GM18517 (cell line): ENCODE measurements around the gene JARID2.
"Not testable (repeated sequence)": the region's sequence is repeated elsewhere in the genome, so short reads cannot be mapped to it uniquely, and the experiment has no call there.

Experiments
- ATAC-seq: cut with Tn5 transposase; IDR thresholded peaks from one replicate; pipeline ENCODE4 v1.9.1; 2021; ENCODE audit warnings: mild to moderate bottlenecking, moderate library complexity; ENCODE audit not compliant: unreplicated experiment

Gene JARID2

DNA sequence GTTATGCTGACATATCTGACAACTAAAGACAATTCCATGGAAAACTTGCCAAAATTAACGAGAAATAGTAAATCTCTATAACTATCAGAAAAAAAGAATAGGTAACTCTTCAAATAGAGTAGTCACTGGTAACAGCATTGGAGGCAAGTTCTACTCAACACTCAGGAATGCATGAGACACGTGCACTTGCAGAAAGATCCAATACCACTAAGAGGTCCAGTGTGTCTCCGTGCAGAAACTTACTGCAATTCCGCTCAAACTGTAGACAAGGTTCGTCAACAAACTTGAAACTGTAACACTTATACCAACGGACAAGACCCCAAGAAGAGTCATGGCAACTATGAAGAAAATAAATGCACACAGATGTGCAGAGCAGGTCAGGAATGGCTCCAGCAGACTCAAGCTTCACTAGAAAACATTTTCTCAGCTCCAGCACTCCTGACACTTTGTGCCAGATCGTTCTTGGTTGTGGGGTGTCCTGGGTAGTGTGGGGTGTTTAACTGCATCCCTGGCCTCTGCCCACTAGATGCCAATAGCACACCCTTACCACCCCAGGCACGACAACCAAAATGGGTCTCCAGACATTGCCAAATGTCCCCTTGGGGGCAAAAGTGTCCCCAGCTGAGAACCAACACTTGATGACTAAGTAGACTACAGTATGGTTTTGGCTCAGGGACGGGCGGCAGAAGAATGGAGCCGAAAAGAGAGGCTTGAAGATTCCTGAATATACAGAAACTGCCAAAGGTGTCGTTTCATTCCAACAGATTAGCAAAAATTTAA is 282.2 kb downstream of the JARID2 start:
- ATAC-seq = no peak

DNA sequence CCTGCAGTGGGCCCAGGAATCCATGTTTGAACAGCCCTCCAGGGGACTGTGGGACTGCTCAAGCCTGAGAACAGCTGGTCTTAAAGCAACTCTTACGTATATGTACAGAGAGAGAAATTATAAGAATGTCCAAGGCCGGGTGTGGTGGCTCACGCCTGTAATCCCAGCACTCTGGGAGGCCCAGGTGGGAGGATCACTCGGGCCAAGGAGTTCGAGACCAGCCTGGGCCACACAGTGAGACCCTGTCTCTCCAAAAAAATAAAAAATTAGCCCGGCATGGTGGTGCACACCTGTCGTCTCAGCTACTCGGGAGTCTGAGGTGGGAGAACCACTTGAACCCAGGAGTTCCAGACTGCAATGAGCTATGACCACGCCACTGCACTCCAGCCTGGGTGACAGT is 283.0 kb downstream of the JARID2 start:
- ATAC-seq = no peak

DNA sequence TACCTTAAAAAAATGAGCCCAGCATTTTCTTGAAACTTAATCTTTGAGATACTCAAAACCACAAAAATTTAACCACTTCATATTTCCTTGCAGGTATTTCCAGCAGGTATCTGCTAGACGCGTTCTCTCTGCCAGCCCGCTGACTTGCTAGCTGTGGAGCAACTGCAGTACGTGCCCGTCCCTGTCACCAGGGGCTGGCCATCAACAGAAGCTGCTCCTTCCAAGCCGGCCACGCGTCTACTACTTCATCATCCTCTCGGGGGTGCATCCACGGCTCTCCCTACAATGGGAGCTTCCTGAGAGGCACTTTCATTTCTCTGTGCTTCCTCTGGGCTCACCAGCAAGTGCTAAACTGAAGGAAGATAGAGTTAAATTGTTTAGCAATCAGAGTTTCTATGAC is 284.5 kb downstream of the JARID2 start:
- no peak for ATAC-seq

DNA sequence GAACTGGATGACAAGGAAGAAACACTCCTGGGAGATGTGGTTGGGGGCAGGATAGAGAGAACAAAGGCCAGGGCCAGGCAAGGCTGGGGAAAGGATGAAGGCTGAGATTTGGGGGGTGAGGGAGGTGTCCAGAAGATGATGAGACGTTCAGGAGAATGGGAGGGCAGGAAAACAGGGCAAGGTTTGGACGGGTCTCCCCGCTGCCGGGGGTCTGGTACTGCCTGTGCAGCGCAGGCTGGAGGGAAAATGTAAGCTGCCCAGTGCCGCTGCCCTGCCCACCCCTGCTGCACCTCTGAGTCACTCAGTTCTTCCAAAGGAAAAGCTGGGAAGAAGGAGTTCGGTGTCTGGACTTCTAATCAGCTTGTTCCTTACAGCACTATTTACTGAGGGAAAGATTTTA is 286.1 kb downstream of the JARID2 start:
- ATAC-seq = no peak

DNA sequence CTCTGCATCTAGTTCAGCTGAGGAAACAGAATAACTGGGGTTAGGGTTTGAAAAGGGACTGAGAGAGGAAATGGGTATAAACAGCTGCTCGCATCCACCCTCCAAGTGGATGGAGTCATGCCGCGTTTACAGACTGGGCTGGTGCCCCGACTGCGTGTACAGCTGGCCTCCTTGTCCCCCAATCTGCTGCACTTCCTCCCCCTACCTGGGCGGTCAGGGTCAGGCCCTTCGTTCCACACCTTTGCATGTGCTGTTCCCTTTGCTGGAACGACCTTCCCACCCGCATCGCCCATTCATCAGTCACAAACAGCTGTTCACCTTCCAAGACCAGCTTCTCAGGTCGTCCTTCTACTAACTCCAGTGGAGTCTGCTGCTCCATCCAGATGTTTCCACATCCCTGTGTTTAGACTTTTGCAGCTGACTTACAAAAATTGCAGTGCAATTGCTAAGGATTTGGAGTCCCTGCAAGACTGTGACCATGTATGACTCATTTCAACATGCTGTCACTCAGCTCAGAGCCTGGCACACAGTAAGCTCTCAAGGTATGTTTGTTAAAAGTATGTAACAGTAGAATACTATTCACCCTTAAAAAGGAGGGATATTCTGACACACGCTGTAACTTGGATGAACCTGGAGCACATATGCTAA is 287.6 kb downstream of the JARID2 start:
- ATAC-seq = no peak

DNA sequence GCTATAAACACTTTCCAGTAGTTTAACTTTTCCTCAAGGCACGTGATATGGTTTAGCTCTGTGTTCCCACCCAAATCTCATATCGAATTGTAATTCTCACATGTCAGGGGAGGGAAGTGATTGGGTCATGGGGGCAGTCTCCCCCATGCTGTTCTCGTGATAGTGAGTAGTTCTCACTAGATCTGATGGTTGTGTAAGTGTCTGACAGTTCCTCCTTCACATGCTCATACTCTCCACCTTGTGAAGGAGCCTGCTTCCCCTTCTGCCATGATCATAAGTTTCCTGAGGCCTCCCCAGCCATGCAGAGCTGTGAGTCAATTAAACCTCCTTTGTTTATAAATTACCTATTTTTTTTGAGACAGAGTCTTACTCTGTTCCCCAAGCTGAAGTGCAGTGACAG is 289.1 kb downstream of the JARID2 start:
- ATAC-seq = no peak

DNA sequence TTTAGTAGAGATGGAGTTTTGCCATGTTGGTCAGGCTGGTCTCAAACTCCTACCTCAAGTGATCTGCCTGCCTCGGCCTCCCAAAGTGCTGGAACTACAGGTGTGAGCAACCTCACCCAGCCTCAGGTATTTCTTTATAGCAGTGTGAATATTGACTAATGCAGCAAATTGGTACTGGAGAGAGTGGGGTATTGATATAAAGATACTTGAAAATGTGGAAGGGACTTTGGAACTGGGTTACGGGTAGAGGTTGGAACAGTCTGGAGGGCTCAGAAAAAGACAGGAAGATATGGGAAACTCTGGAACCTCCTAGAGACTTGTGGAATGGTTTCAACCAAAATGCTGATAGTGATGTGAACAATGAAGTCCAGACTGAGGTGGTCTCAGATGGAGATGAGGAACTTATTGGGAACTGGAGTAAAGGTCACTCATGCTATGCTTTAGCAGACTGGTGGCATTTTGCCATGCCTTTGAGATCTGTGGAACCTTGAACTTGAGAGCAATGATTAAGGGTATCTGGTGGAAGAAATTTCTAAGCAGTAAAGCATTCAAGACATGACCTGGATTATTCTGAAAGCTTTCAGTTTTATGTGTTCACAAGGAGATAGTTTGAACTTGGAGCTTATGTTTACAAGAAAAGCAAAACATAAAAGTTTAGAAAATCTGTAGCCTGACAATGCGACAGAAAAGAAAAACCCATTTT is 289.8 kb downstream of the JARID2 start:
- ATAC-seq = no peak

DNA sequence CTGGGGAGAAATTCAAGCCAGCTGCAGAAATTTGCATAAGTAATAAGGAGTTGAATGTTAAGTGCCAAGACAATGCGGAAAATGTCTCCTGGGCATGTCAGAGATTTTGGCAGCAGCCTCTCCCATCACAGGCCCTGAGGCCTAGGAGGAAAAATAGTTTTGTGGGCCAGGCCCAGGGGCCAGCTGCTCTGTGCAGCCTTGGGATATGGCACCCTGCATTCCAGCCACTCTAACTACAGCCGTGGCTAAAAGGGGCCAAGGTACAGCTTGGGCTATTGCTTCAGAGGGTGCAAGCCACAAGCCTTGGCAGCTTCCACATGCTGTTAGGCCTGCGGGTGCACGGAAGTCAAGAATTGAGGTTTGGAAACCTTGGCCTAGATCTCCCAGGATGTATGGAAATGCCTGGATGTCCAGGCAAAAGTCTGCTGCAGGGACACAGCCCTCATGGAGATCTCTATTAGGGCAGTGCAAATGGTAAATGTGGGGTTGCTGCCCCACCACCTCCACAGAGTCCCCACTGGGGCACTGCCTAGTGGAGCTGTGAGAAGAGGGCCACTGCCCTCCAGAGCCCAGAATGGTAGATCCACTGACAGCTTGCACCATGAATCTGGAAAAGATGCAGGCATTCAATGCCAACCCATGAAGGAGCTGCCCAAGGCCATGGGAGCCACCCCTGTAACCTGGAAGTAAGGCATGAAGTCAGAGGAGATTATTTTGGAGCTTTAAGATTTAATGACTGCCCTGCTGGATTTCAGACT is 290.5 kb downstream of the JARID2 start:
- ATAC-seq = no peak

DNA sequence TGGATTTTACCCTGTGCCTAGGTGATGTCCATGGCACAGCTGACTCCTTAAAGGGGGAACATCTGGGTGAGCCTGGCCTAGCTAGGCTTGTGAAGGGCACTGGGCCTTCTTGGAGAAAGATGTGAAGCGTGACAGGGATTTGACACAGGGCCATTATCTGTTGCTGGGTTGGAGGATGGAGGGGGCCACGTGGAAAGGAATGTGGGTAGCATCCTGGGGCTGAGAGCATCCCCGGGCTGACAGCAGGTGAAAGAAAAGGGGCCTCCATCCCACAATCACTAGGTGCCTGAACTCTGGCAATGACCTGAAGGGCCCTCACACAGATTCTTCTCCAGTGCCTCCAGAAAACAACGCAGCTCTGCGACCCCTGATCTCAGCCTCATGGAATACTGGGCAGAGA is 292.2 kb downstream of the JARID2 start:
- no peak for ATAC-seq

DNA sequence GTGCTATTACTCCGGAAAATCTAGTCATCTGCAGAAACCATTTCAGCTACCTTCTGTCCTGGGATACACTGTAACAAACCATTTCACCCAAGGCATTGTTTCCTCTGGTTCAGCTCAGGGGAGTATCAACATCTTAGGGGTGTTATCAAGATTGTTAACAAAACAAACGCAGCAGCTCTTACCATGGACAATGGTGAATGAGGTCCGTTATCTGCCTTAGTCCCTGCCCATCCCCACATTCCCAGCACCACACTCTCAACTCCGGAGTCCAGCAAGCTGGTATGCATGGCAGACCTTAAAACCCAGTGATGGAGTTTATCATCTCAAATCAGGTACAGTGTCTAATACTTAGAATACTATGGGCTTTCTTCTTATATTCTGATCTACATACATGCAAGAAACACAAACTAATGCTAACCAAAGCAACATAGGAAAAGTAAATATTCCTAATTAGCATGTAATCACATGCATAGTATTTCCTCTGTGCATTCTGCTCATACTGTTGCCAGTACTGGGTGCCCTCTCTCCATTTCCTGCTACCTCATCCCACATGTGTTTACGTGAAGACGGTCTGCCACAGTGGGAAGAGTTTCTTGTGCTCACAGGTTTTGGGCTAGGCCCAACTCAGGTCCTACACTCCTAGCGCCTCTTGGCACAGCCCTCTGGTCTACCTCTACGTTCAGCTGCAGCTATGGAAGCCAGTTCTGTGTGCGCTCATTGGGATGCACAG is 293.1 kb downstream of the JARID2 start:
- ATAC-seq = no peak

DNA sequence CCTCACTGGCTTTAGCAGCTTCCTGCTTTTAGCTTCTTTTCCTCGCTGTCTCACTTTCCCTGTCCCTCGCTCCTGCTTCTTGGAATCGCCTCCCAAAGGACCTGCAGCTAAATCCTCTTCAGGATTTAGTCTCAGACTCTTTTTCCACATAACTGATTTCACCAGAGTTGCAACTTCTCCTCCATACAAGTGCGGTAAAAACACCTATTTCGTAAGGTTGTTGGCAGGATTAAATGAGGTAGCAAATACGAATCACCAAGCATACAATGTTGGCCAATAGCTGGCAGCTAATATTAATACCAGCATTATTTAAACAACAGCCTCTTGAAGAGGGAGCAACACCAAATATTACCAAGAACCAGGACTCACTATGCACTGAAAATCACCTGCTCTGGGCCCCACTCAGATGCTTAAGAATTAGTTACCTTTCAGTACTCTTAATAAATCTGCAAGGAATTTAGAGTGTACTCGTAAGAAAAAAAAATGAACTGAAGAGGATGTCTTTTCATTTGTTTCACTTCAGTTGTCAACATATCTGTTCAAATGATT is 293.9 kb downstream of the JARID2 start:
- ATAC-seq = no peak

DNA sequence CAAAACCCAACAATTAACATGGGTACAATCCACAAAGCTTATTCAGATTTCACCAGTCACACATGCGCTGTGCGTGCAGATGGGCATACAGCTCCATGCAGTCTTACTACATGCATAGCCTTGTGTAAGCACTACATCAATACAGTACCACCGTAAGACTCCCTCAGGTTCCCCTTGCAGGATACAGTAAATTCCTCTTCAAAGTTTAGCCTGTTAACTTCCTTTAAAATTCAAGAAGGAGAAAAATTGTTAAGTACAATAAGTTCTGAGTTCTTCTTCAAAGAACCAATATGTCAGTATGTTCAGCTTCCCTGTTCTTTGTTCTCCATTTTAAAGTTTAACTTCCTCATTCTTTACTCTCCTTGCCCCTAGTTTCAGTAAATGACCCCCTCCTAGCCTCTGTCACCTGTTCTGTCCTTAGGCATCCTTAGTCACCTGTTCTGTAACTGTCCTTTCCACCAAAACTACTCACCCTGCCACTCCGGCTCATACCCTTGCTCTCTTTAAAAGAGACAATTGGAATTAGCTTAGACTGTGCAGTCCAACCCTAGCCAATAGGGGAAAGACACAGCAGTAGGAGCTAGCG is 297.6 kb downstream of the JARID2 start:
- ATAC-seq = not testable (repeated sequence)

DNA sequence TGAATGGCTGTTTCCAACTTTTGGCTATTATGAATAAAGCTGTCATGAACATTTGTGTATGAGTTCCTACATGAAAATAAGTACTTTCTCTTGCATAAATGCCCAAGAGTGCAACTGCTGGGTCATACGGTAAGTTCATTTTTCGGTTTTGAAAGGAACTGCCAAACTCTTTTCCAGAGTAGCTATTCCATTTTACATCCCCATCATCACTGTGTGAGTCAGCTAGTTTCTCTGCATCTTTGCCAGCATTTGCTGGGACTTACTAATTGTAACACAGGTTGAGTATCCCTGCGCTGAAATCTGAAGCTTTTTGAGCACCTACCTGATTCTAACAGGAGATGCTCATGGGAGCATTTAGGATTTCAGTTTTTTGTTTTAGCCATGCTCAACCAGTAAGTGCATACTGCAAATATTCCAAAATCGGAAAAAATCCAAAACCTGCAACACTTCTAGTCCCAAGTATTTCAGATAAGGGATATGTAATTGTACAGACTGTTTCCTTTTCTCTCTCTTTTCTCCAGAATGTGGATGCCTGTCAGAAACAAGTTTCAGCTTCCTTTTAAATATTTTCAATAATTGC is 298.5 kb downstream of the JARID2 start:
- no peak for ATAC-seq

DNA sequence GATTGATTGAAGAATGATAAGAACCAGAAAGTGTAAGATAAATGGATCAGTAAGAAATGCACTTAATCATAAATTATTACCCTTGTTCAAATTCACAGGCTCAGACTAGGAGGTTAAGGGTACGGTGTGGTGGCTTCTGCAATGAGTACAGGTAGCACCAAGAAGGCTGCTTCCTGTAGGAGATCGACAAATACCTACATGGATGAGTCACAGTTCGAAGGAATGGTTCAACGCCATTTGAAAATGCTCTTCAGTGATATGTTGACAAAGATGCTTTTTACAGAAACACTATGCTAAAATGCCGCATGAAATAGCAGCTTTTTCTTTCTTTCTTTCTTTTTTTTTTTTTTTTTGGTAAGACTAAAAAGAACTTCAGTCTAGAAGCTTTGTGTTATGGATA is 300.7 kb downstream of the JARID2 start:
- ATAC-seq = no peak

DNA sequence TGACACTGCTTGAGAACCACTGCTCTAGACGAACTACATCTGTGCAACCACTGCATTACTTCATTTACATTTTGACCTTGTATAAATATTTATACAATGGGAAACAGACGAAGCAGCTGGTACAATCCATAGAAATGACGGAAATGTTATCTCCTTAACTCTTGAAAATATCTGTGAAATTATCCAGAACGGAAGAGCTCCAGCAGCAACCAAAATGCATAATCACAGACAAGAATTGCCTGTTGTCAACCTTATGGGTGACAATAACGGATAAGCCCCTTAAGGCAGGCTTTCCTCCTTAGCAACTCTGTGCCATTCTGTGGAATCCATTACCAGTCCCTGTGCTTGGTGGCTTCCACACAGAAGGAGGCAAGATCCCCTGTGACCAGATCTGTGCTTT is 301.5 kb downstream of the JARID2 start:
- ATAC-seq = no peak

DNA sequence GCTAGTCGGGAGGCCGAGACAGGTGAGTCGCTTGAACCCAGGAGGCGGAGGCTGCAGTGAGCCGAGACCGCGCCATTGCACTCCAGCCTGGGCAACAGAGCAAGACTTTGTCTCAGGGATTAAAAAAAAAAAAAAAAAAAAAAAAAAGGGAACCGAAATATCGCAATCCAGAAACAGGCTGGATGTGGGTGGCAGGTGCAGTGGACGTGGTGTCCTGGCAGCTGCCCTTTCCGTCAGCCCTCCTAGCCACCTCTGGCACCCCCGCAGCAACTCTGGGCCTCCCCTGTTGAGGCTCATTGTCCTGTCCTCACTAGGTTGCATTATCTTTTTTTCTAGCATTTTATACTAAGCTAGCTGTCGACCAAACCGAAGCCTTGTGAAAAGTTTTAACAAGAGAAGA is 303.5 kb downstream of the JARID2 start:
- no peak for ATAC-seq

DNA sequence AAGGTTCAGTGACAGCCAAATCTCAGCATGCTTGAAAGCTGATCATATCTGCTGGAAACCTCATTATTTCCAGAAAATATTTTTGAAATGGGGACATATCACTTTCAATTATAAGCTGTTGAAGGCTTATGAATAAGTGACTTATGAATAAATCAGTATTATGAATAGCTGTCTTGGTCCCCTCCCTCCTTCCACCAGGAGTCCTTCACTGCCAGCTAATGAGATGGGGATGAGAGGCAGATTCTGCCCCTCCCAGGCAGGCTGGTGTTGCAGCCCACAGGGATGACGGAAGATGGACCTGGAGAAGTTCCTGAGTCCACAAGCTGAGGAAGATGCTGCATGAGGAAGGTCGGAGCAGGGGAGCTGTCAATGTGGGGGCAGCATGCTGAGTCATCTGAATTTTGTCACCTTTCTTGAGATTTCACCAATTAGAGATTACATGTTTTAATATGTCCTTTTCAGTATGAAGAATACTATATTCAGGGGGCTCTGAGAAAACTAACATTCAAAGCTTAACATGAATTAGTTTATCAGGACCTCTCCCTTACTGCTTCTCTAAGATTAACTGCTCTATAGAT is 304.8 kb downstream of the JARID2 start:
- no peak for ATAC-seq

DNA sequence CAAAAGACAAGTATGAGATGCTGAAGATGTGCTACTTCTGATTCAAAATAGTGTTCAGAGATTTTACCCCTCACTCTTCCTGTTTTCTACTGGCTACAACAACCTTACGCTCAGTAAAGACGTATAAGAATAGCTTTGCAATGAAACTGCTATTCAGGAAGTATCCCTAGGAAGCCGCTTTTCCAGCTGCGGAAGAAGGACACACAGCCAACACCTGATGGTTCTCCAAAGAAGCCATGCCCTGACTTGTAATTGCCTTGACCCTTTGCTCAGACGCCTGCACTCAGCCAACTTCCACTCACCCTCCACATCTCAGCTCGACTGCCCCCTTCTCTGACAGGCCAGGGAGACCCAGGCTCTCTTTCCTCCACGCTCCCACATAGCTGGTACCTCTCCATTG is 305.4 kb downstream of the JARID2 start:
- no peak for ATAC-seq

DNA sequence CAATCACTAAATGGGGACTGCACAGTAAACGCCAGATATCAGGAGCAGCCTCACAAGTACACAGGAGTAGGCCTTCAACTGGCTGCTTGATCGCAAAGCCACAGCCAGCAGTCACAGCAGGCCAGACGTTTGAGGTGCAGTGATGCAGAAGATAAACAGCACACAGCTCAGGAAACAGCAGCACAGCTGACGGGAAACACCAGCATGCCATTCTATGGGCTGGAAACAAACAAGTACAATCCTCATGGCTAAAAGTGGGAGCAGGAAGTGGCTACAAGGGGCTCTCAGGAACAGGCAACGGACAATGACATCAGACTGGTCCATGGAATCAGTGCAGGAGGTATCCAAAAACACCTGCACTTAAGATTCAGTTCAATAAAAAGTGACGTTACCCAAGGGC is 305.9 kb downstream of the JARID2 start:
- ATAC-seq = no peak
